Measurements from ENCODE around the gene SLC26A8.

The SLC26A8 gene

DNA sequence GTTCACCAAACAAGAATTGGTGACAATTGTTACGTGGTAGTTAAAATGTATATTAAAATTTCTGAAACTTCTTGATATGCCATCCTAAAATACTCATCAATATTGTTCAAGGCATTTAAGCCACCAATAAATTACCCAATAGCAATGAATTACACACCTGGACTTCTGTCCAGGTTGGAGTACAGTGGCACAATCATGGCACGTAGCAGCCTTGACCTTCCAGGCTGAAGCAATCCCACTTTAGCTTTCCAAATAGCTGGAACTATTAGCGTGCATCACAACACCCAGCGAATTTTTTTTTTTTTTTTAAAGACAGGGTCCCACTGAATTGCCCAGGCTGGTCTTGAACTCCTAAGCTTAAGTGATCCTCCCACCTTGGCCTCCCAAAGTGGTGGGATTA is 120.8 kb downstream of the SLC26A8 start:
- no peak for DNase-seq (ENCODE audit: low read depth)
- TF ChIP-seq, protein P1, sequence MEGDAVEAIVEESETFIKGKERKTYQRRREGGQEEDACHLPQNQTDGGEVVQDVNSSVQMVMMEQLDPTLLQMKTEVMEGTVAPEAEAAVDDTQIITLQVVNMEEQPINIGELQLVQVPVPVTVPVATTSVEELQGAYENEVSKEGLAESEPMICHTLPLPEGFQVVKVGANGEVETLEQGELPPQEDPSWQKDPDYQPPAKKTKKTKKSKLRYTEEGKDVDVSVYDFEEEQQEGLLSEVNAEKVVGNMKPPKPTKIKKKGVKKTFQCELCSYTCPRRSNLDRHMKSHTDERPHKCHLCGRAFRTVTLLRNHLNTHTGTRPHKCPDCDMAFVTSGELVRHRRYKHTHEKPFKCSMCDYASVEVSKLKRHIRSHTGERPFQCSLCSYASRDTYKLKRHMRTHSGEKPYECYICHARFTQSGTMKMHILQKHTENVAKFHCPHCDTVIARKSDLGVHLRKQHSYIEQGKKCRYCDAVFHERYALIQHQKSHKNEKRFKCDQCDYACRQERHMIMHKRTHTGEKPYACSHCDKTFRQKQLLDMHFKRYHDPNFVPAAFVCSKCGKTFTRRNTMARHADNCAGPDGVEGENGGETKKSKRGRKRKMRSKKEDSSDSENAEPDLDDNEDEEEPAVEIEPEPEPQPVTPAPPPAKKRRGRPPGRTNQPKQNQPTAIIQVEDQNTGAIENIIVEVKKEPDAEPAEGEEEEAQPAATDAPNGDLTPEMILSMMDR (IDR thresholded peaks at IDR 0.05; ENCODE audit: control insufficient read depth, insufficient read depth, low read depth, low read length, missing control alignments): no peak
- no peak overlapping the region for H3K4me3 ChIP-seq (ENCODE audit: control insufficient read depth, low read depth, low read length)

DNA sequence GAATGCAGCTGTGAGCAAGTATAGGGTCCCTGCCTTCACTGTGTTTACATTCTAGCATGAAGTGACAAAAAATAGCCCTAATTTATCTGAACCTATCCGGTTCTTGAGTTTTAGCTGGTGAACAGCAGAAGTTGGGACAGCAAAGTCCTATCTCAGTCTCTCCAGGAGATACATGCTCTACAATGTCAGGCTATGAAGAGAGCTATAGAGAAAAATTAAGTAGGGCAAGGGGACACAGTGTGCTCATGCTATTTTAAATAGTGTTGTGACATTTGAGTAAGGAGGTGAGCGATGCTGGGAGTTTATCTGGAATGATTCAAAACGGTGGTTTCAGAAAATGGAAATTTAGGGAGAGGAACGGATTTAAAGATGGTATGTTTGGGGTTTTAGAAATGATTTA is 124.0 kb downstream of the SLC26A8 start:
- no peak overlapping the region for H3K4me3 ChIP-seq (ENCODE audit: control insufficient read depth, low read depth, low read length)
- DNase-seq (ENCODE audit: low read depth): no peak
- TF ChIP-seq, protein P1 (IDR thresholded peaks at IDR 0.05; ENCODE audit: control insufficient read depth, insufficient read depth, low read depth, low read length, missing control alignments): no peak

DNA sequence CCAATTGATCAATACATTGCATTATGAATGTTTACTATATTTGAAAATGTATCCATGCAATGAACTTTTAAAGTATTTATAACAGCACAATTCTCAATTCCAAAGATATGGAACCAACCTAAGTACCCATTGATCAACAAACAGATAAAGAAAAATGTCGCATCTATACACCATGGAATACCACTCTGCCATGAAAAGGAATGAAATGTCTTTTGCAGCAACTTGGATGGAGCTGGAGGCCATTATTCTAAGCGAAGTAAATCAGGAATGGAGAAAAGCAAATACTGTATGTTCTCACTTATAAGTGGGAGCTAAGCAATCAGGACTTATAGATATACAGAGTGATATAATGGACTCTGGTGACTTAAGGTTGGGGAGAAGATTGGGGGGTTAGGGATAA is 126.4 kb downstream of the SLC26A8 start:
- TF ChIP-seq, protein P1 (IDR thresholded peaks at IDR 0.05; ENCODE audit: control insufficient read depth, insufficient read depth, low read depth, low read length, missing control alignments): no peak

DNA sequence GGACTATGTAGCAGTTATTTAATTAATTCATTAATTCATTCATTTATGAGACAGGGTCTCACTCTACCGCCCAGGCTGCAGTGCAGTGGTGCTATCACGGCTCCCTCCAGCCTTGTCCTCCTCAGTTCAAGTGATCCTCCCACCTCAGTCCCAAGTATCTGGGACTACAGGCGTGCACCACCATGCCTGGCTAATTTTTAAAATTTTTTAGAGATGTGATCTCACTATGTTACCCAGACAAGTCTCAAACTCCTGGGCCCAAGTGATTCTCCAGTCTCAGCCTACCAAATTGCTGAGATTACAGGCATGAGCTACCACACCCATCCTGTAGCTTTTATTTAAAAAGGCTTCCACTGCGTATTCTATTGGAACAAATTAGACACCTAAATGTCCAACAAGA is 127.0 kb downstream of the SLC26A8 start:
- no peak overlapping the region for H3K4me3 ChIP-seq (ENCODE audit: control insufficient read depth, low read depth, low read length)
- no peak for DNase-seq (ENCODE audit: low read depth)
- TF ChIP-seq, protein P1 (IDR thresholded peaks at IDR 0.05; ENCODE audit: control insufficient read depth, insufficient read depth, low read depth, low read length, missing control alignments): no peak

More for the DNA sequence above, 126.4 kb downstream of the SLC26A8 start:
- DNase-seq (ENCODE audit: low read depth): no peak
- no peak overlapping the region for H3K4me3 ChIP-seq (ENCODE audit: control insufficient read depth, low read depth, low read length)

DNA sequence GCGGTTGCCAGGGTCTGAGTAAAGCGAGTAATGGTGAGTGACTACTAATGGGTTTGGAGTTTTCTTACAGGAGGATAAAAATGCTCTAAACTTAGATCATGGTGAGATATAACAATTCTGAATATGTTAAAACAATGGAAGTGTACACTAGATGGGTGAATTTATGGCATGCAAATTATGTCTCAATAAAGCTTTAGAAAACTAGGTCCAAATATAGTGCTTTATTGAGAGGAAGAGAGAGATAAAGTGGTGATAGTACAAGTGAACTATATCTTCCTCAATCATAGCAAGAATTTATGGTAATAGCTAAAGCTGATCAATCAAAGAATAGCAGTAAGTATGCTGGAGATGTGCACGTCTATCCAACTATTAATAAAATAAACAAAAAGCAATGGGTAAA is 127.4 kb downstream of the SLC26A8 start:
- no peak for DNase-seq (ENCODE audit: low read depth)
- TF ChIP-seq, protein P1 (IDR thresholded peaks at IDR 0.05; ENCODE audit: control insufficient read depth, insufficient read depth, low read depth, low read length, missing control alignments): no peak
- no peak overlapping the region for H3K4me3 ChIP-seq (ENCODE audit: control insufficient read depth, low read depth, low read length)

DNA sequence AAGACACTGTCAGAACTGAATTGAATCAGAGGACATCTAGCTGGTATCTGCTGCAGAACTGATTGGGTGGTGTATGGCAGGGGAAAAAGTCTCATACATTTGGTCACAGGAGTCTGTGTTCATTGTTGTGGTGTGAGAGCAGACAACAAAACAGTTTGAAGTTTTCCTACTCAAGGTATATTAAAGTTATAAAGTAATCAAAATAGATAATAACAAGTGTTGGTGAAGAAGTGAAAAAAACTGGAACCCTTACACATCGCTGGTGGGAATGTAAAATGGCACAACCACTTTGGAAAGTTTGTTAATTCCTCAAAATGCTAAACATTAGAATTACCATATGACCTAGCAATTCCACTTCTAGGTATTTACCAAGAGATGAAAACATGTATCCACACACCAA is 128.2 kb downstream of the SLC26A8 start:
- TF ChIP-seq, protein P1 (IDR thresholded peaks at IDR 0.05; ENCODE audit: control insufficient read depth, insufficient read depth, low read depth, low read length, missing control alignments): no peak
- DNase-seq (ENCODE audit: low read depth): no peak
- H3K4me3 ChIP-seq (ENCODE audit: control insufficient read depth, low read depth, low read length): no peak overlapping the region

DNA sequence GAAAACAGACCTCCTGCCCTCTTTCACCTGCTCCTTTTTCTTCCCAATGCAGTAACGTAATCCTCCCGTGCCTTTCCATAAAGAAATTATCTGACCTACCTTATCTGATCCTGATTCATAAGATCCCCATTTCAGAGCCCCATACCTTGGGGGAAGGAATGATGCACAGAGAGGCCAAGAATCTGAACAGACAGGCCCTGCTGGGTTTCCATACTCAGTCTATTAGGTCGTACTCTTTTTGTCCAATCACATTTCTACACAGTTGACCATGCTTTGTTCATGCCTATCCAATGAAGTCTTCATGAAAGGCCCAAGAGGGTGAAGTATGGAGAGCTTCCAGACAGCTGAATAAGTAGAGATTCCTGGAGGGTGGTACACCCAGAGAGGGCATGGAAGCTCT is 128.9 kb downstream of the SLC26A8 start:
- TF ChIP-seq, protein P1 (IDR thresholded peaks at IDR 0.05; ENCODE audit: control insufficient read depth, insufficient read depth, low read depth, low read length, missing control alignments): no peak
- no peak overlapping the region for H3K4me3 ChIP-seq (ENCODE audit: control insufficient read depth, low read depth, low read length)
- no peak for DNase-seq (ENCODE audit: low read depth)

Measured in AG09309 (cell line).